IMR-90 (cell line): ENCODE measurements around the gene DPP6. TPM values are rescaled to one million over a fixed set of nuclear protein-coding genes. Genes with fewer than 3 reads are reported as not detected.

Experiments
- ATAC-seq: fragments of 200-7000 bp; cut with Tn5 transposase; 2 replicates; pipeline ENCODE4 v1.9.1; 2020; ENCODE audit warnings: low read depth, mild to moderate bottlenecking, moderate library complexity
- BruUV-seq: library from RNA; stranded (reverse); fragments of 400-500 nt; replicated peaks from 2 replicates; lab custom pipeline; 2021; lab: Mats Ljungman, UMichigan
- CTCF ChIA-PET: fragments of 300-600 bp; formaldehyde crosslinking; extraction: SDS; loops from one replicate; lab custom pipeline; 2021; ENCODE audit warnings: antibody characterized with exemption; lab: Yijun Ruan, JAX
- POLR2A ChIA-PET: fragments of 300-600 bp; sonication (Branson Sonifier 250); formaldehyde crosslinking; loops from one replicate; lab custom pipeline; 2022; ENCODE audit warnings: antibody characterized with exemption; ENCODE audit not compliant: unreplicated experiment; lab: Charles Lee
- DNase-seq: peaks from one replicate; pipeline ENCODE4 v3.0.0; 2013
- H2AFZ ChIP-seq: replicated peaks from 2 replicates; pipeline ENCODE3; 2013; ENCODE audit warnings: low read length, mild to moderate bottlenecking; ENCODE audit not compliant: poor library complexity
- H2AK5ac ChIP-seq: 2 replicates; pipeline ENCODE4 v1.6.1; 2013; ENCODE audit warnings: low read depth, low read length, inconsistent platforms
- H2AK9ac ChIP-seq: replicated peaks from 2 replicates; pipeline ENCODE3; 2013; ENCODE audit warnings: mild to moderate bottlenecking, low read depth, low read length, moderate library complexity; ENCODE audit not compliant: poor library complexity
- H2BK120ac ChIP-seq: 2 replicates; pipeline ENCODE4 v1.6.1; 2013; ENCODE audit warnings: low read depth, low read length, inconsistent platforms
- H2BK15ac ChIP-seq: 3 replicates; pipeline ENCODE4 v1.6.1; 2013; ENCODE audit warnings: low read depth, low read length, inconsistent platforms
- H2BK20ac ChIP-seq: 2 replicates; pipeline ENCODE4 v1.6.1; 2013; ENCODE audit warnings: low read depth, mild to moderate bottlenecking, inconsistent platforms, low read length, moderate library complexity
- H2BK5ac ChIP-seq: 2 replicates; pipeline ENCODE4 v1.6.1; 2013; ENCODE audit warnings: mild to moderate bottlenecking, low read depth, low read length, inconsistent platforms; ENCODE audit not compliant: poor library complexity, severe bottlenecking
- H3K14ac ChIP-seq: replicated peaks from 2 replicates; pipeline ENCODE4 v1.6.1; 2013; ENCODE audit warnings: low read depth, low read length, inconsistent platforms
- H3K18ac ChIP-seq: 2 replicates; pipeline ENCODE4 v1.6.1; 2013; ENCODE audit warnings: low read depth, low read length, control low read depth
- H3K23ac ChIP-seq: 2 replicates; pipeline ENCODE4 v1.6.1; 2013; ENCODE audit warnings: low read depth, low read length, inconsistent platforms
- H3K27ac ChIP-seq: 2 replicates; pipeline ENCODE4 v1.5.1; 2013; ENCODE audit warnings: mild to moderate bottlenecking, control low read depth, low read length; ENCODE audit not compliant: insufficient read depth
- H3K27me3 ChIP-seq: 2 replicates; pipeline ENCODE4 v1.6.1; 2013; ENCODE audit warnings: low read length; ENCODE audit not compliant: control insufficient read depth, insufficient read depth
- H3K36me3 ChIP-seq: 2 replicates; pipeline ENCODE4 v1.6.1; 2013; ENCODE audit warnings: low read length, mixed read lengths; ENCODE audit not compliant: control insufficient read depth, insufficient read depth
- H3K4ac ChIP-seq: 2 replicates; pipeline ENCODE4 v1.6.1; 2013; ENCODE audit warnings: low read depth, low read length, inconsistent platforms
- H3K4me1 ChIP-seq: 2 replicates; pipeline ENCODE4 v1.6.1; 2013; ENCODE audit warnings: low read length, mixed read lengths; ENCODE audit not compliant: control insufficient read depth, insufficient read depth
- H3K4me2 ChIP-seq: 2 replicates; pipeline ENCODE4 v1.6.1; 2013; ENCODE audit warnings: low read depth, mild to moderate bottlenecking, control low read depth, low read length, moderate library complexity
- H3K4me3 ChIP-seq: 2 replicates; pipeline ENCODE4 v1.5.1; 2013; ENCODE audit warnings: low read depth, mild to moderate bottlenecking, control low read depth, low read length, moderate library complexity; ENCODE audit not compliant: insufficient read depth
- H3K56ac ChIP-seq: 2 replicates; pipeline ENCODE4 v1.6.1; 2013; ENCODE audit warnings: low read length, inconsistent platforms; ENCODE audit not compliant: insufficient read depth; ENCODE audit errors: extremely low read depth
- H3K79me1 ChIP-seq, 2 experiments: 2 replicates each; pipeline ENCODE4 v1.6.1; 2013; ENCODE audit warnings: low read length in 2 of 2, inconsistent platforms in 1 of 2, low read depth in 1 of 2
- H3K9ac ChIP-seq: 2 replicates; pipeline ENCODE4 v1.6.1; 2013; ENCODE audit warnings: low read depth, low read length, control low read depth
- H3K9me1 ChIP-seq: 2 replicates; pipeline ENCODE4 v1.6.1; 2013; ENCODE audit warnings: low read length, inconsistent platforms; ENCODE audit not compliant: insufficient read depth
- H3K9me3 ChIP-seq: 2 replicates; pipeline ENCODE4 v1.6.1; 2013; ENCODE audit warnings: low read length; ENCODE audit not compliant: control insufficient read depth, insufficient read depth
- H4K20me1 ChIP-seq: 2 replicates; pipeline ENCODE4 v1.6.1; 2013; ENCODE audit warnings: low read length, inconsistent platforms; ENCODE audit not compliant: insufficient read depth
- H4K5ac ChIP-seq: 2 replicates; pipeline ENCODE4 v1.6.1; 2013; ENCODE audit warnings: mild to moderate bottlenecking, low read depth, low read length, control low read depth
- H4K8ac ChIP-seq, 2 experiments: 2 replicates each; pipeline ENCODE4 v1.6.1; 2013; ENCODE audit warnings: low read depth in 2 of 2, low read length in 2 of 2, control low read depth in 1 of 2, inconsistent platforms in 1 of 2
- H4K91ac ChIP-seq: 2 replicates; pipeline ENCODE4 v1.6.1; 2013; ENCODE audit warnings: low read depth, low read length, inconsistent platforms; ENCODE audit not compliant: insufficient read depth
- BHLHE40 ChIP-seq: fragments of 150-350 bp; IDR thresholded peaks from 2 replicates; pipeline ENCODE4 v1.6.1; 2016; ENCODE audit warnings: mild to moderate bottlenecking, low read depth, low read length
- ELK1 ChIP-seq: fragments of 150-350 bp; IDR thresholded peaks from 2 replicates; pipeline ENCODE4 v1.6.1; 2016; ENCODE audit warnings: low read depth, mild to moderate bottlenecking, low read length, moderate library complexity, borderline replicate concordance
- FOS ChIP-seq: fragments of 150-350 bp; IDR thresholded peaks from 2 replicates; pipeline ENCODE4 v1.6.1; 2016; ENCODE audit warnings: low read depth, low read length
- MXI1 ChIP-seq: IDR thresholded peaks from 2 replicates; pipeline ENCODE4 v1.6.1; 2012; ENCODE audit warnings: low read depth, mild to moderate bottlenecking, low read length, moderate library complexity, borderline replicate concordance
- WGBS, 2 experiments: methylation state at CpG; one replicate each; pipeline versions ENCODE4 v1.1.5 to v1.1.7; 2013; ENCODE audit warnings: missing lambda C conversion rate in 2 of 2; ENCODE audit not compliant: insufficient read length in 1 of 2; ENCODE audit errors: extremely low coverage in 2 of 2; 5-methylcytosine and 5-hydroxymethylcytosine counted together
- dilution Hi-C: fragments of 300-500 bp; cut with HindIII; formaldehyde crosslinking; loops from one replicate; pipeline ENCODE4 v1.14.3; 2018; ENCODE audit warnings: low sequenced_read_pairs; ENCODE audit not compliant: unreplicated experiment
- in situ Hi-C: fragments of 300-500 bp; cut with MboI; formaldehyde crosslinking; loops from 3 replicates; pipeline ENCODE4 v1.14.3; 2019; ENCODE audit warnings: low sequenced_read_pairs, inconsistent platforms, mixed read lengths
- intact Hi-C: fragments of 100-400 bp; cut with micrococcal nuclease; formaldehyde crosslinking; loops from 2 replicates; pipeline ENCODE4 v1.10.0; 2022
- polyA plus RNA-seq, 3 experiments: library from polyadenylated mRNA; depleted of rRNA; stranded (reverse); fragments of >200 nt; gene quantifications; 2 replicates each; pipeline ENCODE4 v1.2.3, GENCODE V29; 2012; ENCODE audit warnings: low replicate concordance in 1 of 3
- total RNA-seq: library from RNA; depleted of rRNA; stranded (reverse); fragments of >200 nt; gene quantifications from 2 replicates; pipeline ENCODE4 v1.2.3, GENCODE V29; 2012

Gene DPP6
- total and polyA plus RNA-seq, 2 of the 4 experiments (the other 2 are of a cell fraction): not detected

- H3K23ac ChIP-seq: no peak overlapping the region
- no peaks in the 10 kb centered on the region for H3K27me3 ChIP-seq
- in situ Hi-C loops (no loop called here), intact Hi-C loops (no loop called here), dilution Hi-C loops (no loop called here)
- BruUV-seq: no TSS peak
- no peak overlapping the region for H3K56ac ChIP-seq
- H3K79me1 ChIP-seq: no peaks in the 10 kb centered on the region
- H4K5ac ChIP-seq: no peak overlapping the region
- no peak overlapping the region for H2AFZ ChIP-seq
- no peak overlapping the region for H3K4me3 ChIP-seq
- POLR2A ChIA-PET: no interaction called here
- no peak for DNase-seq
- H3K36me3 ChIP-seq: no peaks in the 10 kb centered on the region
- no peak overlapping the region for H4K91ac ChIP-seq
- no peak overlapping the region for H3K9ac ChIP-seq
- no peak overlapping the region for H2BK120ac ChIP-seq
- peaks cover 18% of the 10 kb centered on the region for H3K9me3 ChIP-seq
- H2AK5ac ChIP-seq: no peak overlapping the region
- no peaks in the 10 kb centered on the region for H3K4me1 ChIP-seq
- WGBS, 2 experiments: no CpG with 5 or more reads among the region's 2 CpGs
- no peak for TF ChIP-seq MXI1
- TF ChIP-seq ELK1: no peak
- TF ChIP-seq FOS: no peak
- no peak for TF ChIP-seq BHLHE40
- no peak overlapping the region for H3K4ac ChIP-seq
- no peaks in the 10 kb centered on the region for H3K9me1 ChIP-seq
- H2AK9ac ChIP-seq: no peak overlapping the region
- H3K14ac ChIP-seq: no peak overlapping the region
- no peaks in the 10 kb centered on the region for H4K20me1 ChIP-seq
- no peak for ATAC-seq
- H4K8ac ChIP-seq: no peak overlapping the region
- H3K27ac ChIP-seq: no peak overlapping the region
- H2BK5ac ChIP-seq: no peak overlapping the region
- CTCF ChIA-PET: no interaction called here
- no peak overlapping the region for H2BK15ac ChIP-seq
- H2BK20ac ChIP-seq: no peak overlapping the region
- H3K18ac ChIP-seq: no peak overlapping the region
- H3K4me2 ChIP-seq: no peak overlapping the region
Measured at GRCh38 chr7:154425271-154425670, 373.1 kb downstream of the DPP6 start.
